Measurements from ENCODE around the gene SLC5A10.
"Not testable (repeated sequence)": the region's sequence is repeated elsewhere in the genome, so short reads cannot be mapped to it uniquely, and the experiment has no call there.

Gene SLC5A10

DNA sequence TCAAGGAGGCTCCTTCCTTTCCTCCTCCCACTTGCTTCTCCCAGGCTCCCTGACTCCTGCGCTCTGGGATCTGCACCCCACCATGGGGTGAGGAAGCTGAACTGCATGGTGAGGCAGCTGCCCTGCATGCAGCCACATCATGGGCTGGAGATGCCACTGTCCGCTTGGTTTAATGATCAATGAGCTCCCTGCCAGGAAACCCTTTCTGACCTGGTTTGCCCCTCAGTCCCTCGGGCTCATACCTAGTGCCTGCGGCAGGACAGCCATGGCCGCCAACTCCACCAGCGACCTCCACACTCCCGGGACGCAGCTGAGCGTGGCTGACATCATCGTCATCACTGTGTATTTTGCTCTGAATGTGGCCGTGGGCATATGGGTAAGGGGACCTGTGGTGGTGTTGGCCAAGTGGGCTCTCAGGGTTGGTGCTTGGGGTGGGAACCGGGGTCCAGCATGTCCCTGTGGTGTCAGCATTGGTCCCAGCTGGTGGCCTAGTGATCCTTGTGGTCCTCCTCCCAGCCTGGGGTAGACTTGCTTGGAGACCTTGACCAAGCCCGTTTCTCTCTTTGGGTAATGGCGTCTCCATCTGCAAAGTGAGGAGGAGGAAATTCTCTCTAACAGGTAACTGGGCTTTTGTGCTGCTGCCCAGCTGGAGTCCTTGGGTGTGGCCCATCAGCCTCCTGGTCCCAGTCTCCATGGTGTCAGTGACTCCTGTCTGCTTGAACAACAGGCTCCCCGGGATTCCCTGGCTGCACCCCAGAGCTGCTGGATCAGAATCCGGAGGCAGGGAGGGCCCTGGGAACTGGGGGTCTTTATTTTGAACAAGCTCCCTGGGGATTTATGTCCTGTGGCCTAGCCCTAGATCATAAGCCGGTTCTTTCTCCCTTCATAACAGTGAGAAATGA lies at the start of gene SLC5A10:
Gene SLC5A10, plus strand, starts transcription at position 225 of the 902 bp plus-strand sequence. Its CDS starts 41 bp downstream, at position 266.
- no peak for DNase-seq (ENCODE audit: low read depth)
- no peak within 1 kb of the TSS for H3K4me3 ChIP-seq (ENCODE audit: low read depth, low read length)

DNA sequence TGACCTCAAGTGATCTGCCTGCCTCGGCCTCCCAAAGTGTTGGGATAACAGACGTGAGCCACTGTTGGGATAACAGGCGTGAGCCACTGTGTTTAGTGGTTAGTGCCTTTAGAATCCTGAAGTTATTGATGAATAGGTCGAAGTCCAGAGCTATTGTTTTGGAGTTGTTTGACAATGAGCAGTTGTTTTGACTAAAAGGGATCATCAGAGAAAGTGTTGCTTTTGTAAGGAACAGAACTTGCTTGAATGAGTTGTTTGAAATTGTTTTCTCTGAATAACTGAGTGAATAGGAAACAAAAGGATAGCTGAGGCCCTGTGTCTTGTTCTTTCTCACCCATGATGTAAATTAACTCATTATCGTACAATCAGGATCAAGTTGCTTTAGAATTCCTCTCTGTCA lies 47.5 kb upstream of the SLC5A10 start:
- DNase-seq (ENCODE audit: low read depth): no peak
- H3K4me3 ChIP-seq (ENCODE audit: low read depth, low read length): no peak overlapping the region

DNA sequence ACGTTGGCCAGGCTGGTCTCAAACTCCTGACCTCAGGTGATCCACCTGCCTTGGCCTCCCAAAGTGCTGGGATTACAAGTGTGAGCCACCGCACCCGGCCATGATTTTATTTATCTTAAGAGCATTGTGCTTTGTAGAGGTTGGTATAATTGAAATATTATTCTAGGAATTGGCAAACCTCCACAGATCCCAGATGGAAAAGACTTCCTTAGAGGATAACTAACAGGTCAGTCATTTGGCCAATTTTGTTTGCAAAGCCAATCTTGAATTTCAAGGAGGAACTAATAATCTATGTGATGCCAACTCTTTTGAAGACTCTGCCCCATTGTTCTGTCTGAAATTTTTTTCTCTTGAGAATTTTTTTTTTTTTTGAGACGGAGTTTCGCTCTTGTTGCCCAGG lies 46.7 kb upstream of the SLC5A10 start:
- H3K4me3 ChIP-seq (ENCODE audit: low read depth, low read length): no peak overlapping the region
- no peak for DNase-seq (ENCODE audit: low read depth)

- no peak overlapping the region for H3K4me3 ChIP-seq (ENCODE audit: low read depth, low read length)
- no peak for DNase-seq (ENCODE audit: low read depth)
Observed at GRCh38 chr17:18910326-18910725, 41.6 kb upstream of the SLC5A10 start.

- DNase-seq (ENCODE audit: low read depth): no peak
- no peak overlapping the region for H3K4me3 ChIP-seq (ENCODE audit: low read depth, low read length)
Observed at GRCh38 chr17:18910881-18911280, 41.1 kb upstream of the SLC5A10 start.

- H3K4me3 ChIP-seq (ENCODE audit: low read depth, low read length): no peak overlapping the region
- DNase-seq (ENCODE audit: low read depth): no peak
Observed at GRCh38 chr17:18916816-18917500, 35.0 kb upstream of the SLC5A10 start.

DNA sequence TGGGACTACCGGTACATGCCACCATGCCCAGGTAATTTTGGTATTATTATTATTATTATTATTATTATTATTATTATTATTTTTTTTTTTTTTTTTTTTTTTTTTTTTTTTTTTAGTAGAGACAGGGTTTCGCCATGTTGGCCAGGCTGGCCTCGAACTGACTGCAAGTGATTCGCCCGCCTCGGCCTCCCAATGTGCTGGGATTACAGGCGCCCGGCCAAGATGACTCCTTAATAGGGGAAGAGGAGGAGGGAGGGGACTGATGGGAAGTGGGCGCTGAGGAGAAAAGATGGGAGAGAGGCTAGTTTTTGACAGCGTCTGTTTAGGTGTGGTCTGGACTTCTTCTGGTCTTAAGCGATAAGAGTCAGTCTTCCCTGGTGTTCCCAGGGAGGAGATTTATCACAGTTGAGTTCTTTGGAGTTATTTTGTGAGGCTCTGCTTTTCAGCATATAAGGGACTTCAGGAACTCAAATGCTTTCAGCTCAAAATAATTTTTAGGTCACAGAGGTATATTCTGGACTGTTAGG lies 34.4 kb upstream of the SLC5A10 start:
- DNase-seq (ENCODE audit: low read depth): no peak
- no peak overlapping the region for H3K4me3 ChIP-seq (ENCODE audit: low read depth, low read length)

GRCh38 chr17:18919963-18920362 lies 32.0 kb upstream of the SLC5A10 start:
- DNase-seq (ENCODE audit: low read depth): no peak
- H3K4me3 ChIP-seq (ENCODE audit: low read depth, low read length): no peak overlapping the region

DNA sequence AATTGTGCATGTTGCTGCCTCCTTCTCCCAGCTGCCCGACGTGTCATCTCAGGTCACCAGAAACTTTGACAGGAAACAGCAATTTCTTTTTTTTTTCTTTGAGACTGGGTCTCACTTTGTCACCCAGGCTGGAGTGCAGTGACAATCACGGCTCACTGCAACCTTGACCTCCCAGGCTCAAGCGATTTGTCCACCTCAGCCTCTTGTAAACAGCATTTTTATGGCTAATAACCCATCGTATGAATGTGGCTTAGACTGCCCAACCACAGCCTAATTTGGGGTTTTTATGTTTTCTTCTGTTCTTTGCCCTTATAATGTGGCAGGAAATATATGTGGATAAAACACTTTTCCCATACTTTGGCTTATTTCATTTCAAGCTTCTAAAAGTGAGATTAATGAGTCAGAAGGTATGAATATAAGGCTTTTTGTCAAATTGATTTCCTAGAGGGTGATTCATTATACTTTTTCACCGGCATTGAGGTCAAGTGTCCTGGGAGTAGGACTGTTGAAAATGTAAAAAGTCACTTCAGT lies 31.0 kb upstream of the SLC5A10 start:
- H3K4me3 ChIP-seq (ENCODE audit: low read depth, low read length): no peak overlapping the region
- no peak for DNase-seq (ENCODE audit: low read depth)

- H3K4me3 ChIP-seq (ENCODE audit: low read depth, low read length): no peak overlapping the region
- no peak for DNase-seq (ENCODE audit: low read depth)
Observed at GRCh38 chr17:18921485-18921884, 30.5 kb upstream of the SLC5A10 start.

GRCh38 chr17:18921912-18922451 lies 30.0 kb upstream of the SLC5A10 start:
- no peak overlapping the region for H3K4me3 ChIP-seq (ENCODE audit: low read depth, low read length)
- DNase-seq (ENCODE audit: low read depth): no peak

DNA sequence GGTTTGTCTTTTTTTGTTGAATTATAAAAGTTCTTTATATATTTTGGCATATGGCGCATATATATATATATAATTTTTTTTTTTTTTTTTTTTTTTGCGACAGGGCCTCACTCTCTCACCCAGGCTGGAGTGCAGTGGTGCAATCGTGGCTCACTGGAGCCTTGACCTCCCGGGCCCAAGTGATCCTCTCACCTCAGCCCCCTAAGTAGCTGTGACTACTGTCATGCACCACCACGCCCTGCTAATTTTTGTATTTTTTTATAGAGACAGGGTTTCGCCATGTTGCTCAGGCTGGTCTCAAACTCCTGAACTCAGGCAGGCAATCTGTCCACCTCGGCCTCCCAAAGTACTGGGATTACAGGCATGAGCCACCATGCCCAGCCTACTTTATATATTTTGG lies 29.4 kb upstream of the SLC5A10 start:
- H3K4me3 ChIP-seq (ENCODE audit: low read depth, low read length); DNase-seq (ENCODE audit: low read depth): not testable (repeated sequence)

- H3K4me3 ChIP-seq (ENCODE audit: low read depth, low read length): no peak overlapping the region
- DNase-seq (ENCODE audit: low read depth): no peak
Observed at GRCh38 chr17:18925187-18925586, 26.8 kb upstream of the SLC5A10 start.

DNA sequence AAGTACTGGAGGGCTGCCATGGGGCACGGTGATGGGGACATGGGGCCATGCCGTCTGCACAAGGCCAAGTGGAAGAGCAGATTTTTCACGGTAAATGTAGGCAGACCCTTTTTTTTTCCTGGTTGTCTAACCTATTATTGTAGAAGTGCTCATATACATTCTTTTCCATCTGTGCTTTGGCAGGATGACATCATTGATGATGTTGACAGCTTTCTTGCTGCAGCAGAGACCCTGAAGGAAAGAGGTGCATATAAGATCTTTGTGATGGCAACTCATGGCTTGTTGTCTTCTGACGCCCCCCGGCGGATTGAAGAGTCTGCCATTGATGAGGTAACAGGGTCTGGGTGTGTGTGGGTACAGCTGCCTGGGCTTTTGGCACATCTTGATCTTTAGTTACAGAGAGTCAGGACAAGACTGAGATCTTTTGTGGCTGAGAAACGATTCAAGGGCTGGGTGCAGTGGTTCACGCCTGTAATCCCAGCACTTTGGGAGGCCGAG lies 23.3 kb upstream of the SLC5A10 start:
- DNase-seq (ENCODE audit: low read depth): no peak
- H3K4me3 ChIP-seq (ENCODE audit: low read depth, low read length): no peak overlapping the region

DNA sequence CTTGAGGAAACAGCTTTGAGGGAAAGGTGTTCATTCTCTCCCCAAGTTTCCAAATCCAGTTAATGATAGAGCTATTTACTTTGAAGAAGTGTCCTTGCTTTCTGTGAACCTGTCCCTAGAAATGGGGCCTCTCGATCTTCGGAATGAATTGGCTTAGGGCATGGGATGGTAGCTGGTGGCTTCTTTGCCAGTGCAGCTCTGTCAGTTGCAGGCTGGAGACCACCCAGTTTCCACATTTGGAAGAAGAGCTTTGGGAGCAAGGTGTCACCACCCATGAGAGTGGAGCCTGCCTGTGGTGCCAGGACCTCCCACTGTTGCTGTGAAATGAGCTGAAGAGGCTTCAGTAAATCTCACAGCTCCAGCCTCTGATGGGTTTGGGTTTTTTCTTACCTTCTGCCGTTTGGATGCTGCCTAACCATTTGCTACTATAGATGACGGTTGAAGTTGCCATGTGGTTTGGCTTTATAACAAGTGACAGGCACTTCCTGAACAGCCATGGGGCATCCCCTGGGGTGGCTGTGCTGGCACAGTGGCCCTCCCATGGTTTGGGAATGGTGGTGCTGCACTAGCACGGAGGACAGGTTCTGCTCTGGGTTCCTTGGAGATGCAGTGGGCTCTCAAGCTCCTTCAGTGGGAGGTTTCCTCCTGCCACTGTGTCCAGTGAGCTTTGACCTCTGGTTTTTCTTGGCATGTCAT lies 19.5 kb upstream of the SLC5A10 start:
- H3K4me3 ChIP-seq (ENCODE audit: low read depth, low read length): no peak overlapping the region
- DNase-seq (ENCODE audit: low read depth): no peak

DNA sequence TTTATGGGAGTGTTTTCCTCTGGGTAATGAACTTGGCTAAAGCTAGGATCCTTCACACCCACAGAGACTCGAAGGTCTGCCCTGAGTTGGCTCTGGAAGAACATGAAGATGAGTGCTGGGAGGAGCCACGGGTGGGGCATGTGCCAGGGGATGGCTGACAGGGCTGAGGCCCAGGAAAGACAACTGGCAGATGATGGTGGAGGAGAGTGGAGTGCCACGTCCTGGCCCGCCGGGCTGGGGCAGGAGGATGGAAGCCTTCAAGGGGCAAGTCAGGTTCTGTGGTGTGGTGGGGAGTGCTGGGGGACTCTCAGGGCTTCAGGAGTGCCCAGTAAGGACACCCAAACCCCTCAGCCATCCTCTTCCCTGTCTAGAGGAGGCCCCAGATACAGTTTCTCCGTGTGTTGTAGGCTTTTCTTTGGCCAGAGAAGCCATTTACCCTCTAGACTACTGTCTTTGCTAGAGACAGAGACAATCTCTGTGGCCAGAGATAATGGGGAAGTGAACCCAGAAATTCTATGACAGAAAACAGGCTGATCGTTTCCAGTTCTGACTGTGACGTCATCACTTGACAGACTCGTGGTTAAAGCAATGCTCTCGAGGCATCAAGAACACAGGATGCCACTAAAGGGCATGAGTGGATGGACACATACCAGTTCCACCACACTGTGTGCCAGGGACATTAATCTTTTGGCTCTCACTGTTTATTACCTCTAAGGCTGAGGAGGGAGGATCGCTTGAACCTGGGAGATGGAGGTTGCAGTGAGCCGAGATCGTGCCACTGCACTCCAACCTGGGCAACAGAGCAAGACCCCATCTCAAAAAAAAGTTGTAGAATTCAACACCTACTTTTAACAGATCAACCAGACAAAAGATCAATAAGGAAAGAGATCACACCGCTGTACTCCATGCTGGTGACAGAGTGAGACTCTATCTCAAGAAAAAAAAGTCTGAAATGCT lies 18.6 kb upstream of the SLC5A10 start:
- no peak overlapping the region for H3K4me3 ChIP-seq (ENCODE audit: low read depth, low read length)
- DNase-seq (ENCODE audit: low read depth): no peak

- no peak for DNase-seq (ENCODE audit: low read depth)
- H3K4me3 ChIP-seq (ENCODE audit: low read depth, low read length): no peak overlapping the region
Observed at GRCh38 chr17:18937981-18938691, 13.8 kb upstream of the SLC5A10 start.

DNA sequence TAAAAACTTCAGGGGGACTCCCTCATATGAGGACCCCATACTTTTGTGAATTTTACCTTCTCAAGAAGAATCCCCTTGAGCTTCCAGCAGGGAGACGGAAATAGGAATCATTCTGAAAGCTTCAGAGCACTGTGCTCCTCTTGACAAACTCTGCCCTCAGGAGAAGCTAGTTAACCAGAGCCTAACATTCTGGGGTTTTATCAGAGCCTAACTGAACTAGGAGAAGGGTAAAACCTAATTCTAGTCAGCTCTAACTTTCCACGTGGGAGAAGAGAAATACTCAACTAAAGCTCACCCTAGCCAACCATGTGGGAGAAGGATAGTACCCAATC lies 13.3 kb upstream of the SLC5A10 start:
- H3K4me3 ChIP-seq (ENCODE audit: low read depth, low read length): no peak overlapping the region
- DNase-seq (ENCODE audit: low read depth): no peak

Data from skeletal muscle cell (primary cell).